Suprapubic skin (tissue), 4 donors: Measurements from ENCODE around the gene NKX3-2.

Experiments used
- CTCF ChIP-seq, 2 donors: fragments of 200-600 bp in 1 of 2; fragments of 450-650 bp in 1 of 2; sonication (generic) in 1 of 2; IDR thresholded peaks; one replicate each; pipeline ENCODE4 v1.5.1; 2016 to 2019; ENCODE audit warnings: antibody characterized with exemption in 2 of 2, mild to moderate bottlenecking in 1 of 2, moderate library complexity in 1 of 2
- EP300 ChIP-seq: sonication (generic); formaldehyde crosslinking; IDR thresholded peaks from one replicate; pipeline ENCODE4 v1.6.1; 2017; ENCODE audit warnings: antibody characterized with exemption
- POLR2A ChIP-seq, 2 donors: fragments of 450-650 bp; IDR thresholded peaks; one replicate each; pipeline ENCODE4 v1.6.1; 2017; ENCODE audit warnings: antibody characterized with exemption in 2 of 2, mild to moderate bottlenecking in 2 of 2, moderate library complexity in 2 of 2
- POLR2AphosphoS5 ChIP-seq, 3 donors: sonication (generic); formaldehyde crosslinking; IDR thresholded peaks; one replicate each; pipeline ENCODE4 v1.6.1; 2017; ENCODE audit warnings: antibody characterized with exemption in 3 of 3

GRCh38 chr4:13580036-13580435 is 35.7 kb upstream of the NKX3-2 start:
- TF ChIP-seq CTCF (IDR thresholded peaks at IDR 0.05) (no peak), POLR2A (IDR thresholded peaks at IDR 0.05) (no peak), POLR2AphosphoS5 (IDR thresholded peaks at IDR 0.05) (no peak), EP300 (no peak)
